Neuronal stem cell (in vitro differentiated cells): Measurements from ENCODE around the gene ZXDC.
A peak's percentile ranks its signal among the peaks of the same experiment; 100 is the strongest.

Source experiments
- DNase-seq: peaks from one replicate; pipeline ENCODE4 v3.0.0-alpha.2; 2013; ENCODE audit warnings: low spot score
- H2AFZ ChIP-seq: one replicate; pipeline ENCODE4 v1.6.1; 2013; ENCODE audit warnings: mild to moderate bottlenecking, low read length, inconsistent platforms
- H2AK5ac ChIP-seq: 2 replicates; pipeline ENCODE4 v1.6.1; 2013; ENCODE audit warnings: low read depth, mild to moderate bottlenecking, inconsistent platforms, low read length, moderate library complexity, mixed read lengths
- H2BK120ac ChIP-seq: 2 replicates; pipeline ENCODE4 v1.6.1; 2013; ENCODE audit warnings: low read depth, mild to moderate bottlenecking, inconsistent platforms, low read length, moderate library complexity, mixed read lengths
- H2BK12ac ChIP-seq: one replicate; pipeline ENCODE4 v1.6.1; 2013; ENCODE audit warnings: low read length, inconsistent platforms
- H2BK15ac ChIP-seq: 2 replicates; pipeline ENCODE4 v1.6.1; 2013; ENCODE audit warnings: mild to moderate bottlenecking, low read length, inconsistent platforms, mixed read lengths
- H2BK5ac ChIP-seq: one replicate; pipeline ENCODE4 v1.6.1; 2013; ENCODE audit warnings: inconsistent platforms, mild to moderate bottlenecking, low read length, moderate library complexity
- H3K14ac ChIP-seq: one replicate; pipeline ENCODE4 v1.6.1; 2013; ENCODE audit warnings: low read length, inconsistent platforms
- H3K18ac ChIP-seq: 2 replicates; pipeline ENCODE4 v1.6.1; 2013; ENCODE audit warnings: low read length, inconsistent platforms
- H3K23ac ChIP-seq: 2 replicates; pipeline ENCODE4 v1.6.1; 2013; ENCODE audit warnings: low read depth, mild to moderate bottlenecking, mixed read lengths, low read length, inconsistent platforms; ENCODE audit not compliant: poor library complexity
- H3K27ac ChIP-seq: replicated peaks from 3 replicates; pipeline ENCODE4 v1.5.1; 2013; ENCODE audit warnings: low read length, inconsistent platforms
- H3K27me3 ChIP-seq, 3 experiments: 2 replicates each; pipeline ENCODE4 v1.6.1; 2013; ENCODE audit warnings: low read length in 3 of 3, mild to moderate bottlenecking in 2 of 3, inconsistent platforms in 1 of 3, low read depth in 1 of 3, mixed read lengths in 1 of 3, moderate library complexity in 1 of 3; ENCODE audit not compliant: control insufficient read depth in 3 of 3, insufficient read depth in 3 of 3
- H3K36me3 ChIP-seq, 2 donors: replicated peaks in 1 of 2; 2 replicates each; pipeline ENCODE4 v1.6.1; 2013; ENCODE audit warnings: low read length in 2 of 2; ENCODE audit not compliant: control insufficient read depth in 2 of 2, insufficient read depth in 2 of 2
- H3K4ac ChIP-seq: 2 replicates; pipeline ENCODE4 v1.6.1; 2013; ENCODE audit warnings: inconsistent platforms, mild to moderate bottlenecking, low read length, moderate library complexity
- H3K4me1 ChIP-seq, 2 donors: 1 replicate in 1 of 2; 2 replicates in 1 of 2; pipeline ENCODE4 v1.6.1; 2013; ENCODE audit warnings: low read length in 2 of 2, low read depth in 1 of 2; ENCODE audit not compliant: control insufficient read depth in 2 of 2, insufficient read depth in 1 of 2
- H3K4me2 ChIP-seq: one replicate; pipeline ENCODE4 v1.6.1; 2013; ENCODE audit warnings: mild to moderate bottlenecking, low read length, inconsistent platforms; ENCODE audit not compliant: insufficient read depth, poor library complexity, severe bottlenecking
- H3K4me3 ChIP-seq, 2 donors: 2 replicates each; pipeline ENCODE4 v1.5.1; 2013; ENCODE audit warnings: low read length in 2 of 2, mild to moderate bottlenecking in 2 of 2, inconsistent platforms in 1 of 2, moderate library complexity in 1 of 2
- H3K79me1 ChIP-seq: one replicate; pipeline ENCODE4 v1.6.1; 2013; ENCODE audit warnings: low read depth, mild to moderate bottlenecking, inconsistent platforms, low read length, moderate library complexity
- H3K9ac ChIP-seq: one replicate; pipeline ENCODE4 v1.6.1; 2013; ENCODE audit warnings: mild to moderate bottlenecking, low read depth, low read length, inconsistent platforms; ENCODE audit not compliant: poor library complexity
- H3K9me3 ChIP-seq, 2 donors: replicated peaks in 1 of 2; 2 replicates each; pipeline versions ENCODE3 to v1.6.1; 2013; ENCODE audit warnings: low read length in 2 of 2, mild to moderate bottlenecking in 2 of 2, inconsistent platforms in 1 of 2, low read depth in 1 of 2, mixed read lengths in 1 of 2, moderate library complexity in 1 of 2; ENCODE audit not compliant: control insufficient read depth in 2 of 2, insufficient read depth in 1 of 2
- H4K8ac ChIP-seq: one replicate; pipeline ENCODE4 v1.6.1; 2013; ENCODE audit warnings: low read depth, mild to moderate bottlenecking, inconsistent platforms, low read length, moderate library complexity
- H4K91ac ChIP-seq: one replicate; pipeline ENCODE4 v1.6.1; 2013; ENCODE audit warnings: low read length, low read depth, mild to moderate bottlenecking, inconsistent platforms; ENCODE audit not compliant: poor library complexity
- WGBS, 2 donors: extraction: QIAGEN DNeasy Blood & Tissue Kit; methylation state at CpG; one replicate each; pipeline ENCODE4 v1.1.7; 2013; ENCODE audit warnings: missing lambda C conversion rate in 2 of 2, mixed read lengths in 1 of 2; ENCODE audit not compliant: insufficient read length in 2 of 2, insufficient replicate concordance in 1 of 2; ENCODE audit errors: extremely low coverage in 2 of 2; 5-methylcytosine and 5-hydroxymethylcytosine counted together

The ZXDC gene

DNA sequence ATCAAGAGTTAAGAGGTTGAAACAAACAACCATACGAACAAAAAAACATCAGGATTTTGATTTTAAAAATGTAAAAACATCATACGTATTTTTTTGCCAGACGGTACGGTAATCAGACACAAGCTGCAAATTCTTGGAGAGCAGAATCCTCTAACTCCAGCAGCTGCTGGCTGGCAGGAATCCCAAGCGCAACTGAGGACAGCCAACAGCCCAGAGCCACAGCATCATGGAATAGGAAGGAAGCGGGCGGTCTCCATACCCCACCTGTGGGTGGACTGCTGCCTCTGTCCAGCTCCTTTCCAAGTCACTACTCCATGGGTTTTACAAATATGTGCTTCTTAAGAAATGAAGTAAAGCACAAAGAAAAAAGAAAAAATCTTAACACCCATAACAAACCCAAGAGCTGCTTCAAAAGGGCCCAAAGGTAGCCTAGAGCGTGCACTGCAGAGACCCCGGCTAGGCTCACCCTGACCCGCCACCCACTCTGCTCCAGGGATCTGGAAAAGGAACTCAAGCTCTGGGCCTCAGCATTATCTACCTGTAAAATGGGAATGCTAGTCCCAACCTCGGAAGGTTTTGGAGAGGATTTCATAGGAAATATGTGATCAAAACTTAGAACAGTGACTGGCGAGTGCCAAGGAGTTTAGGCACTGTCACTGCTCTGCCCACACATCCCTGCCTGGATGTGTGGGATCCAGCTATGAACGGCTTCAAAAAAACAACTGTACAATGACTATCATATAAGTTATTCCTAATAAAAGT lies 33.4 kb downstream of the ZXDC start:
- no peak overlapping the region for H3K27ac ChIP-seq
- no peak overlapping the region for H3K4me2 ChIP-seq
- no peak overlapping the region for H3K23ac ChIP-seq
- WGBS, 2 donors: no CpG with 5 or more reads among the region's 13 CpGs
- H2BK15ac ChIP-seq: no peak overlapping the region
- no peak overlapping the region for H3K4ac ChIP-seq
- H3K9me3 ChIP-seq: no peaks in the 10 kb centered on the region
- peaks cover 0 to 27% of the 10 kb centered on the region in 2 donors for H3K36me3 ChIP-seq
- no peak overlapping the region for H2BK120ac ChIP-seq
- H3K14ac ChIP-seq: no peak overlapping the region
- no peak overlapping the region for H4K91ac ChIP-seq
- no peak overlapping the region for H3K18ac ChIP-seq
- DNase-seq: no peak
- H2AFZ ChIP-seq: no peak overlapping the region
- H3K4me1 ChIP-seq: peaks cover 0 to 13% of the 10 kb centered on the region in 2 donors
- H3K4me3 ChIP-seq: no peak overlapping the region
- no peak overlapping the region for H4K8ac ChIP-seq
- H2BK12ac ChIP-seq: no peak overlapping the region
- H3K79me1 ChIP-seq: no peaks in the 10 kb centered on the region
- H3K9ac ChIP-seq: no peak overlapping the region
- H2AK5ac ChIP-seq: no peak overlapping the region
- no peaks in the 10 kb centered on the region for H3K27me3 ChIP-seq
- no peak overlapping the region for H2BK5ac ChIP-seq

DNA sequence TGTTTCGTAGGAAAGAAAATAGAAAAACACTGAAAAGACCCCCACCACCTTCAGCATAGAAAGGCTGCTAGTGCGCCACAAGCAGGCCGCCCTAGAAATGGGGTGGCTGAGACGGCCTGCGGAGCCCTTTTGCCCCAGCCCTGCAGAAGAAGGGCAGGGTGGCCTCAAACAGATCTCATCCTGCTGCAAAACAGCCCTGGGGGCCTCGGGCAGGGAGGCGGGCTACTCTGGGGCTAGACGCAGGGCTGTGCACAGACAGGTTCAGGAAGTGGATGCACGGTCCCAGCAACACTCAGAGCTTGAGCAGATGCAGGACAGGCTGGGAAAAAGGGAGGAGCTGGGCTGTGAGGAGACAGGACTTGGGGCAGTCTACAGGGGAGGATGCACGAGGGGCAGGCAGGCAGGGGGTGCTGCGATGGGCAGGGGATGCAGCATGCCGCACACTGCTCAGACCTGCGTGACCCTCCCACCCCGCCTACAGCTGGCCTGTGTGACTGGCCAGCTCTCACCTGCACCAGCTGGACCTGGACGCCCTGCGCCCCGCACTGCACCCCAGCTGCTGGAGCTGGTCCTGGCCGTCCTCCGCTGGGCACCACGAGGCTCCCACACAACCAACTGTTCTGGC lies 34.3 kb downstream of the ZXDC start:
- Histone ChIP-seq H3K4me1 (peaks cover 0 to 10% of the 10 kb centered on the region in 2 donors), H2BK15ac (no peak overlapping the region), H4K91ac (no peak overlapping the region), H3K9me3 (no peaks in the 10 kb centered on the region), H2AFZ (no peak overlapping the region), H3K4ac (no peak overlapping the region), H4K8ac (no peak overlapping the region), H3K27me3 (no peaks in the 10 kb centered on the region), H3K79me1 (no peaks in the 10 kb centered on the region), H3K18ac (peak overlapping the region; percentile 65), H2BK5ac (no peak overlapping the region), H2BK120ac (no peak overlapping the region), H2AK5ac (peak overlapping the region; percentile 12), H3K27ac (no peak overlapping the region), H3K23ac (no peak overlapping the region), H3K9ac (no peak overlapping the region), H3K36me3 (peaks cover 0 to 33% of the 10 kb centered on the region in 2 donors), H2BK12ac (no peak overlapping the region), H3K4me2 (no peak overlapping the region), H3K14ac (no peak overlapping the region), H3K4me3 (no peak overlapping the region)
- no peak for DNase-seq
- no CpG with 5 or more reads among the region's 20 CpGs for WGBS, 2 donors

DNA sequence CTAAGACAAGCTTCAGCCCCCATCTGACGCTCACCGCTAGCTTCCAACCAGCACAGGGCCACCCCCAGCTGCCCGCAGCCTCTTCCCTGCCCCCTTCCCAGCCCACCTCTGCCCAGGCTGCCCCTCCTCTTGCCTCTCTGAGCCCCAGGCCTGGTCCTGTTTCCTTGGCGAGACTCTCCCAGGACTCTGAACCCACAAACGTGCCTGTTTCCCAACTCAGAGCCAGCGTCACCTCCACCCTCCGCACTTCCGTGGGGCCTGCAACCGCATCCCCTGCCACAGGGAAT lies 35.0 kb downstream of the ZXDC start:
- peaks cover 0 to 7% of the 10 kb centered on the region in 2 donors for H3K4me1 ChIP-seq
- no peaks in the 10 kb centered on the region for H3K79me1 ChIP-seq

DNA sequence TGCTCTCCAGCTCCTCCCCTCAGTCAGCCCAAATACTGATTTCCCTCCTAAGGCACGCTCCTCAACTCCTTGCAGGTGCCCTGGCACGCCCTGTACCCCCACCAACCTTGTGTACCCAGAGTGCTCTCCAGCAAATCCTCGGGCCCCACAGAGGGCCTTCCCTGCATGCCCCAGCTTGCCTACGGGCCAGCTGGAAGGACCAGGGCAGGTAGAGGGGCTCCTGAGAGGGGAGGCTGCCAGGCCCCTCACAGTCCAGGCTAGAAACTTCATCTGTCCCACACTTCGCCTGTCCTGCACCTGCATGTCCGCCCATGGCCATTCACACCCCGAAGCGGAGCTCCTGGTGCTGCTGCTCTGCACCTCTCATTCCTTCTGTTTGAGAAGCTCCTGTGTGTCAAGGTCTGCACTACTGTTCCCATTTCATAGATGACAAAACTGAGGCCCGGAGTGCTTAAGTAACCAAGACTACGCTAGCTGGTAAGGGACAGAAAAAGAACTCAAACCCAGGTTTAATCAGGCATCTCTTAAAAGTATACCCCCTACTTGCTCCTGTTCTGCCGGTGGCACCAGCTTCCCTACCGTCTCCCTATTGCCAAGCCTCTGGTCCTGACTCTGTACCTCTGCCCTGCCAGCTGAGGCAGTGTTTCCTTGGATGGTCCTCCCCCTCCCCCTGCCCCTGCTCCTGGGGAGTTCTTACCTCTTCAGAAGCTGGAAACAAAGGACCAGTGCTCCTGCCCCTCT lies 35.6 kb downstream of the ZXDC start:
- Histone ChIP-seq H3K4me2 (no peak overlapping the region), H3K27me3 (no peaks in the 10 kb centered on the region), H3K9me3 (no peaks in the 10 kb centered on the region), H3K9ac (no peak overlapping the region), H4K91ac (no peak overlapping the region), H3K14ac (no peak overlapping the region), H2BK5ac (peak overlapping the region; percentile 79), H3K23ac (no peak overlapping the region), H4K8ac (no peak overlapping the region), H2BK15ac (peak overlapping the region; percentile 49), H3K4me3 (no peak overlapping the region), H3K36me3 (peaks cover 0 to 31% of the 10 kb centered on the region in 2 donors), H3K79me1 (no peaks in the 10 kb centered on the region), H3K18ac (peak overlapping the region; percentile 82), H2BK120ac (no peak overlapping the region), H2AFZ (no peak overlapping the region), H3K27ac (no peak overlapping the region), H2AK5ac (peak overlapping the region; percentile 15), H2BK12ac (no peak overlapping the region), H3K4ac (no peak overlapping the region), H3K4me1 (peaks cover 0 to 7% of the 10 kb centered on the region in 2 donors)
- no peak for DNase-seq
- no CpG with 5 or more reads among the region's 12 CpGs for WGBS, 2 donors

More for the DNA sequence above, 35.0 kb downstream of the ZXDC start:
- Histone ChIP-seq H2BK120ac (no peak overlapping the region), H3K4me2 (no peak overlapping the region), H4K8ac (no peak overlapping the region), H3K27ac (no peak overlapping the region), H2BK5ac (peak overlapping the region; percentile 79), H3K18ac (peak overlapping the region; percentile 74), H3K27me3 (no peaks in the 10 kb centered on the region), H2BK15ac (peak overlapping the region; percentile 49), H4K91ac (peak overlapping the region; percentile 13), H3K23ac (no peak overlapping the region), H2AFZ (no peak overlapping the region), H2BK12ac (no peak overlapping the region), H3K4ac (no peak overlapping the region), H3K9ac (no peak overlapping the region), H3K9me3 (no peaks in the 10 kb centered on the region), H3K36me3 (peaks cover 0 to 31% of the 10 kb centered on the region in 2 donors), H3K4me3 (no peak overlapping the region), H2AK5ac (no peak overlapping the region), H3K14ac (no peak overlapping the region)
- no CpG with 5 or more reads among the region's 9 CpGs for WGBS, 2 donors
- DNase-seq: no peak
